GM12892 (cell line): ENCODE data around the gene PCNT.

Experiments used
- POLR2A ChIP-seq: IDR thresholded peaks from 2 replicates; pipeline ENCODE4 v1.6.1; 2011; ENCODE audit warnings: low read depth, low read length, control low read depth
- POLR2AphosphoS5 ChIP-seq: IDR thresholded peaks from 2 replicates; pipeline ENCODE4 v1.6.1; 2011; ENCODE audit warnings: low read depth, low read length, control low read depth
- TAF1 ChIP-seq: IDR thresholded peaks from 2 replicates; pipeline ENCODE4 v1.6.1; 2011; ENCODE audit warnings: low read depth, mild to moderate bottlenecking, control low read depth, low read length, borderline replicate concordance

GRCh38 chr21:46329796-46330195, 5.8 kb downstream of the PCNT start:
- TF ChIP-seq POLR2A (no peak), POLR2AphosphoS5 (no peak), TAF1 (no peak)
